HG02840 (cell line): ENCODE data around the gene FNTB.

Experiments used
- ATAC-seq: cut with Tn5 transposase; IDR thresholded peaks from one replicate; pipeline ENCODE4 v1.9.1; 2021; ENCODE audit warnings: mild to moderate bottlenecking, moderate library complexity, moderate number of reproducible peaks; ENCODE audit not compliant: unreplicated experiment, low FRiP score

Gene FNTB, protein sequence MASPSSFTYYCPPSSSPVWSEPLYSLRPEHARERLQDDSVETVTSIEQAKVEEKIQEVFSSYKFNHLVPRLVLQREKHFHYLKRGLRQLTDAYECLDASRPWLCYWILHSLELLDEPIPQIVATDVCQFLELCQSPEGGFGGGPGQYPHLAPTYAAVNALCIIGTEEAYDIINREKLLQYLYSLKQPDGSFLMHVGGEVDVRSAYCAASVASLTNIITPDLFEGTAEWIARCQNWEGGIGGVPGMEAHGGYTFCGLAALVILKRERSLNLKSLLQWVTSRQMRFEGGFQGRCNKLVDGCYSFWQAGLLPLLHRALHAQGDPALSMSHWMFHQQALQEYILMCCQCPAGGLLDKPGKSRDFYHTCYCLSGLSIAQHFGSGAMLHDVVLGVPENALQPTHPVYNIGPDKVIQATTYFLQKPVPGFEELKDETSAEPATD

GRCh38 chr14:64986648-64987437 lies at the start of gene FNTB:
Gene FNTB (plus strand): TSS chr14:64986895. CDS start chr14:64986954, 59 bp downstream.
- ATAC-seq = peak; percentile 94

DNA sequence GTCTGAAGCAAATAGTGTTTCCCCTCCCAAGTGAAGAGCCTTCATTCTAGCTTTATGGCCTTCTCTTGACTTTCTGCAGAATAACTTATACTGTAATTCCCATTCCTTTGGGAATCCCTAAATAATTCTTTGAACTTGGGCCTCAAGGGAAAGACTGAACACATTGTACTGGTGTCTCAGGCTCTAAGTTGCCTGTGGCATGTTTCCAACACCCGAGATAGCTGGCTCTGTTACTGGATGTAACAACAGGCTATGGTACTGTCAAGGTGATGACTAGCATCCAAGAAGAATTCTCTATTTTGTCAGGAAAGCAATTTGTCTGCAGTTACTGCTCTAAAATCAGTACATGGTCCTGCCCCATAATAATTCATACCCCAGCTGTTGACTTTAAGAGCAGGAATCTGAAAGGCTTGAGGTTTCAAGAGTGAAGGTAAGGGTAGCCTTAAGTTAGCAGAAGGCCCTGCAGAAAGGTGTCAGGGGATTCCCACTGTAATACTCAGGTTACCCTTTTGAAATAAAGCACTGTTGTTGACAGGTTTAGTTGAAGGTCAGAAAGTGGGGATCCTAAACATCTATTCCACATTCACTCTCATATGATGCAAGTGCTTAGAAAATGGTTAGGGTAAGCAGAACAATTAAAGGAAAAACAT lies 49.4 kb upstream of the FNTB start:
- no peak for ATAC-seq

DNA sequence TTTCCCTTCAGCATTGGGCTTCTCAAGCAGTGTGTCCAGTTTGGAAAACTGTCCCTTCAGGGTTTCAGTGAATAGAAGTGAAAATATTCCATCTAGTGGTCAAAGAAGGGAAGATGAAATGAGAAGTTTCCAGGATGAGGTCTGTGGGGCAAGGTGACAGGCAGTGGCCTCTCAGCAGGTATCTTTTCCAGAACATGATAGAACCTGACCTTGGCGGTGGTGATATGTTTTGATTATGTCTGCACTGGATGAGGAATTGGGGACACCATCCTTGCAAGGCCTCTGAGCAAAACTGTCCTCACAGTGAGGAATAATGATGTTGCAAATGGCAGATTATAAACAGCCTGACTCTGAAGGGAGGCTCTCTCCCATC lies 48.9 kb upstream of the FNTB start:
- no peak for ATAC-seq

- ATAC-seq = no peak
These were observed 47.5 kb upstream of the FNTB start for GRCh38 chr14:64938972-64939816.

- no peak for ATAC-seq
These were observed 46.9 kb upstream of the FNTB start for GRCh38 chr14:64939817-64940190.

- no peak for ATAC-seq
These were observed 46.3 kb upstream of the FNTB start for GRCh38 chr14:64940336-64940910.

DNA sequence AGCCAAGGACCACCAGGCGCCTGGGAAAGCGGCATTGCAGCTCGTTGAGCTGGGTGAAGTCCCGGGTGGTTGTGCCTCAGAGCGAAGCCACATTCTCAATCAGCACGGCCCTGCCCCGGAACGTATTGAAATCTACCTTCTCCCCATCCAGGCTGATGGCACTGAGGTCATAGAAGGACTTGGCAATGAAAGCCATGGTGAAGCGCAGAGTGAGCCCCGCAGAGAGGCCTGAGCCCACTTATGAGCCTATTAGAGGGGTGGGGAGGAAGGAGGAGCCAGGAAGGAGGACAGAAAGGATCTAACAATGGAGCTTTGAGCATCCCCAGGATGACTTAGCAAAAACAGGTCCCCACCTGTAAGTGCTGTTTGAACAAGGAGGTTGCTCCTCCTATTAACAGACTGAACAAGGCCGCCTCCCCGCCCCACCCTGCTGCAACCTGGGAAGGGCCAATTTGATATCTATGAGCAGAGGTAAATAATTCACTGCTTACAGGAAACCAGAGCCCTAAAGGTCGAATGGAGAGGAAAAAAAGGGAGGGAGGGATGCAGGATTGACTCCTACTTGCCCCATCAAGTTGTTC lies 44.1 kb upstream of the FNTB start, which contains the start of gene GPX2:
GPX2 (minus strand) TSS at position 215 of the 581 bp plus-strand sequence; CDS start at position 196, 19 bp downstream.
- no peak for ATAC-seq

- ATAC-seq = no peak
These were observed 43.1 kb upstream of the FNTB start for GRCh38 chr14:64943556-64943955.

GRCh38 chr14:64944041-64944440 lies 42.7 kb upstream of the FNTB start:
- ATAC-seq = no peak

- no peak for ATAC-seq
These were observed 41.8 kb upstream of the FNTB start for GRCh38 chr14:64944861-64945260.

DNA sequence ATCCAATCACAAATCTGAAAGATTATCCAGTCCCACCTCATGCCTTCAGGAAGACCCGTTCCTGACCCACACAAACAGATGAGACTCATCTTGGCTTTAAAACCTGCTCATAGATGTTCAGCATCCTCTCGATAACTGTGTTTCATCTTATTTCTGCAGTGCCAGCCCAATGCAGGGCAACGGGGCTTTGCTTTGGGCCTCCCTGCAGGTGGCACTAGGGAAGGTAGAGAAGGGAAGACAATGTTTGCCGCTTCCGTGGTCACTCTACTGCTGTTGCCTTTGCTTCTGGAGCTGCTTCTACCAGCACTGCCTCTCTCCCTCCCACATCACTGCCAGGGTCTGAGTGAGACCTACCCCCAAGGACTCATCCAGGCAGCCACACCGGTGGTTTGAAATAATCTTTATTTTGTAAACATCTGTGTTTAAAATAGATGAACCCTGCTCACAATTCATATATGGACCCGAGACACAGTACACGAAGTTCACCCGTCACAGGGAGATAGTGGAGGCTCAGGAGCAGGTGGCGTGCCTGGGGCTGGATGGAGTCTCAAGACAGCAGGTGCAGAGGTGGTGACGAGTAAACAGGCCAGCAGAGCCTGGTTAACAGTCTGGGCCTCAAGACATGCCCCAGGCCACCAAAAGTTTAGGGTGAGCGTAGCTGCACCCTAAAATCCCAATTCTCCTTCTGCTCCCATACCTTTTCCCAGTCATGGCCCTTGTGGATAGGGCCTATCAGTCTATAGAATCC lies 41.1 kb upstream of the FNTB start:
- no peak for ATAC-seq

GRCh38 chr14:64946310-64947045 lies 40.2 kb upstream of the FNTB start:
- no peak for ATAC-seq

DNA sequence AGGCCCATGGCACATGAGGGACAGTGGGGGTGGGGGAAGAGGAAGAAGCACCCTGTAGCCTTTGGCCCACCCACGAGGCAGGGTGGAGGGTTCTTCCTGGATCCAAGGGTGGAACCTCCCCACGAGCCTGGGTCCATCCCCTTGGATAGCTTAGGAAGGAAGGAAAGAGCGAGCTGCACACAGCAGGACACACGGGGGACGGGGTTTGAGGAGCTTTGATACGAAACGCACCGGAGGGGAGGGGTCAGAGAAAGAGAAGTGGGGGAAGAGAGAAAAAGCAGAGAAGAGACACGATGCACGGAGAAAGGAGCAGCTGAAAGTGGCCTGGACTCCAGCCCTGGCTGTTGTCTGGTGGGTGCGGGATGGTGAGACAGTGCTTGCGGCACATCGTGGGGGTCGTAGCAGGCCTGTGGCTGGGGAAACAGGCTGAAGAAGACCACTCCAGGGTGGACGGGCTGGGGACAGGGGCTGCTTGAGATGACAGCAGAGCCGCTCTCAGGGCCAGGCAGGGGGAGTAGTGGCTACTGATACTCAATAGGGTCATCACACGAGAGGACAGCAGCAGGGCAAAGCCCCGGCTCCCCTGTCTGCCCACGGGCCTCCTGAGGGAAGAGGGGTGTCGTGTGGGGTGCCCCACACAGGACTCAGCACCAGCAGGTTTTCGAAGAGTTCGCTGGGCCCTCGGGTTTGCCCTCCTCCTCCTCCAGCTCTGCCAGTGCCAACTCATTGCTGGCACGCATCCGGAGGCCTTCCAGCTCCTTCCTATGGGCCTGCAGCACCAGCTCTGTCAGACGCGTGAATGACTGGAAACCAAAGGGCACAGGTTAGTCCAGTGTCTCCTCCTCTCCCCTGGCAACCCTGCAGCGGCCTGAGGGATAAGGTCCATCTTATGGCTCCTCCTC lies 38.7 kb upstream of the FNTB start:
- no peak for ATAC-seq

DNA sequence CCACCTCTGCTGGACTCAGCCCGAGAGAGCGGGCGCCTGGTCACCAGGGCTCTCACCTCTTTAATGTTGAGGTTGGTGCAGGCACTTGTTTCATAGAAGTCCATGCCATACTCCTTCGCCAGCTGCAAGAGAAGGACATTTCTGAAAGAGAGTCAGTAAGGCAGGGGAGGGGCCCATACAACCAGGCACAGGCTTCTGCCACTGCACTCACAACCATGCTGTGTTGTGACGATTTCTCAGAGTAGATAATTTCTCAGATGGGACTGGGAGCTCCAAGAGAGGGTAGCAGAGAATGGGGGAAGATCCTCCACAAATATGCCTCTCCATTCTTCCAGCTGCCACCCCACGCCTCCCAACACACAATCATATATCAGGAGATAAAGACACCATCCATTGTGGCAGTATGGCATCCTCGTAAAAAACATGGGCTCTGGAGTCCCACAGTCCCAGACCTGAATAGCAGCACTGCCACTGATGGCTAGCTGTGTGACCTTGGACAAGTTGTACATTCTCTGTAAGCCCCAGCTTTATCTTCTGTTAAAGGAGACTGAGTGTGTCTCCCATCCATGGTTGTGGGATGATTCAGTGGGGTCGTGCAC lies 38.0 kb upstream of the FNTB start:
- no peak for ATAC-seq

GRCh38 chr14:64950889-64951288 lies 35.8 kb upstream of the FNTB start:
- ATAC-seq = no peak

- ATAC-seq = no peak
These were observed 35.4 kb upstream of the FNTB start for GRCh38 chr14:64951291-64951690.

DNA sequence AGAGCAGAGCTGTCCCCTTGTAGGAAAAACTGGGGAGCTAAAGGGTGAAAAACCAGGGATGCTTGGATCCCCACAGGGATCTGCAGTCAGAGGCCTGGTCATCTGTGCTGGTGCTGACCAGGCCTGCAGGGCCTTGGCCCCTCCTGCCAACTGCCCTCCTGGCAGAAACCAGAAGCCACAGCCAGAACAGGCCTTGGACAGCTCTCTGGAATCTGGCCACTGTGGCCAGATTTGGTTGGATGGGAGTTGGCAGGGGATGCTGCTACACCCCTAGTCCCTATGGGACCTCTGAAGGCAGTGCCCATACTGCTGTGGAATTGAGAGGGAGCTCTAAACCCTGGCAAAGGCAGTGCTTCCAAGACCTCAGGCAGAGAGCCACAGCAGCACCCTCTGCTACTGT lies 35.0 kb upstream of the FNTB start:
- no peak for ATAC-seq
